Ureter (tissue), 1 donor: ENCODE results near the gene WDR41. TPM values are rescaled to one million over a fixed set of nuclear protein-coding genes. Genes with fewer than 3 reads are reported as not detected.

ENCODE experiments used
- DNase-seq: peaks from one replicate; pipeline ENCODE4 v3.0.0-alpha.2; 2020; ENCODE audit warnings: low spot score
- total RNA-seq: library from RNA; stranded (reverse); gene quantifications from one replicate; pipeline ENCODE4 v1.2.4, GENCODE V29; 2023
- donor health status: DM: yes; HTN: yes; CAD: no.

The WDR41 gene
- total RNA-seq, 1 donor from 2014 or later, result 64.6 TPM

DNA sequence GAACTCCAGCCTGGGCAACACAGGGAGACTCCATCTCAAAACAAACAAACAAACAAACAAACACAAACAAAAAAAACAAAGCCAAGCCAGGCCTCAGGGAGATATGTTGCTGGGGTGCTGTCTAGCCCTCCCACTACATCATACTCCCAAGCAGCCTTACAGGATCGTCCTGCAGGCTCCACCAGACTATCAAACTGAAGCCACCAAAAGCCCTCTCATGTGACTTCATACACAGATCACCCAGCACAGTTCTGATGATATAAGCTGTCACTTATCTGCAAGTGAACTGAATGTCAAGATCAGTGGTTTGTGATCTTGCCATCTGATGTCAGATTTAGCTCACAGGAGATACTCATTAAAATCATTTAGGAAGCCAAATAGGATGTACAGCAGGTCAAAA, 43.3 kb downstream of the WDR41 start:
- no peak for DNase-seq

GRCh38 chr5:77444356-77444755, 47.8 kb downstream of the WDR41 start:
- DNase-seq, result no peak

DNA sequence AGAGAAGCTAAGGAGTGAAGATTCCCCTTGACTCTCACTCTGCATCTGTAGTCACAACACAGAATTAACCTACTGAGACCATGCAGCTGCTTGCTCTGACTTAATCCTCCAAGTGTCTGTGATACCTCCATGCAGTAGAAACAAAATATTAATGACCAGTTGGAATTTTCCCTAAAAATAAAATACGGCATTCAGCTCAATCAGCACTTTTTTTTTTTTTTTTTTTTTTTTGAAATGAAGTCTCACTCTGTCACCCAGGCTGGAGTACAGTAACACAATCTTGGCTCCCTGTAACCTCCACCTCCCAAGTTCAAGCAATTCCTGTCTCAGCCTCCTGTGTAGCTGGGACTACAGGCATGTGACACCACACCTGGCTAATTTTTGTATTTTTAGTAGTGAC, 48.4 kb downstream of the WDR41 start:
- DNase-seq, result no peak

GRCh38 chr5:77438071-77438470, 54.0 kb downstream of the WDR41 start:
- no peak for DNase-seq

DNA sequence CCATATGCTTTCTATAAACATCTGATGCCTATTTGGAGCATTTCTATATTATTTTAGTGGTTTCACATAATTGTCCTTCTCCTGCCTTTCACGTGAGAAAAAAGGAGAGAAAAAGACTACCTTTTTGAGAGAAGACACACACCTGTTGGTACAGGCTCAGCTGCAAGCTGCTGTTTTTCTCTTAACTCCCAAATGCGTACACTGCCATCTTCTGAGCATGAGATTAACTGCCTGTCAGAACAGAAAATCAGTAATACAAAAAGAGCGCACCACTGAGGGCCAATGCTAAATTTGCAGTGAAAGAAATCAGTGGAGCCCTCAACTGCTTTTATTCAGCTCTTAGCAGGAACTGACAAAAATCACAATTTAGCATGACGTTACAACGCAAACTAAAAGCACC, 54.9 kb downstream of the WDR41 start:
- DNase-seq, result no peak

GRCh38 chr5:77431719-77432118, 60.4 kb downstream of the WDR41 start:
- DNase-seq, result no peak

DNA sequence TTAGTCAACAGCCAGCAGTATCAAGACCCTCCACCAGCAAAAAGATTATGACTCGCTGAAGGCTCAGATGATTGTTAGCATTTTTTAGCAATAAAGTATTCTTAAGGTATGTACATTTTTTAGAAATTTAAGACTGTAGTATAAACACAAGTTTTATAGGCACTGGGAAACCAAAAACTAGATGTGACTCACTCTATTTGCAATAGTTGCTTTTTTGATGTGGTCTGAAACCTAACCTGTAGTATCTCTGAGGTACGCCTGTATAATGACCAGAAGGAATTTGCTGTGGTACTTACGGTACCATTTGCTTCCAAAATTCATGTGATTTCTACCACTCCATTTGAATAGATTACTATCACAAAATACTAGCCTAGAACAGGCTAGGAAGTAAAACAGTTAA, 60.8 kb downstream of the WDR41 start:
- no peak for DNase-seq

DNA sequence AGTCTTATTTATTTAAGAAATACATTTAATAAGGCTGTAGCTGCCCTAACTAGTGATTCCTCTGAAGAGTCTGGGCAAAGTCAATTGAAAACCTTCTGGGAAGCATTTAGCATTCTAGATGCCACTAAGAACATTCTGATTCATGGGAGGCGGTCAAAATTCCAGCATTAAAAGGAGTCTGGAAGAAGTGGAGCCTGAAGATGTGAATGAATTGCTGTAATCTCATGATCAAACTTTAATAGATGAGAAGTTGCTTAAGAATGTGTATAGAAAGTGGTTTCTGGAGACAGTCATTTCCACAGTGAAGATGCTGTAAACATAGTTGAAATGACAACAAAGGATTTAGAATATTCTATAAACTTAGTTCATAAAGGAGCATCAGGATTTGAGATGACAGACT, 61.4 kb downstream of the WDR41 start:
- DNase-seq, result no peak

- DNase-seq, result no peak
Observed at GRCh38 chr5:77428526-77428925, 63.6 kb downstream of the WDR41 start.

GRCh38 chr5:77427998-77428397, 64.1 kb downstream of the WDR41 start:
- no peak for DNase-seq

DNA sequence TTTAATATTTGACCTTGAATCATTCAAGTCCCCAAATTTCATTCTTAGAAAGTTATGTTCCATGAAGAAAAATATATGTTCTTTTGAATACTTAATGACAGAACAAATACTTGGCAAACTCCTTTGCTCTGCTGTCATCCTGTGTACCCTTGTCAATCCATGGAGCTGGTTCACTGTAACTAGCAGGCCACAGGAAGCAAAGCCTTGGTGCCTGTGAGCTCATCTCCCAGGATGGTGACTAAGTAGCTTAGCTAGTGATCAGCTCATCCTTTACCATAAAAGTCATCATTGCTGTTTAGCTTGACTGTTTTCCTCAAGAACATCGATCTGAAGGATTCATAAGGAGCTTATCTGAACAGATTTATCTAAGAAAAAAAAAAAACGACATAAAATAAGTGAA, 65.4 kb downstream of the WDR41 start:
- DNase-seq, result no peak

- no peak for DNase-seq
Observed at GRCh38 chr5:77425998-77426659, 66.0 kb downstream of the WDR41 start.

DNA sequence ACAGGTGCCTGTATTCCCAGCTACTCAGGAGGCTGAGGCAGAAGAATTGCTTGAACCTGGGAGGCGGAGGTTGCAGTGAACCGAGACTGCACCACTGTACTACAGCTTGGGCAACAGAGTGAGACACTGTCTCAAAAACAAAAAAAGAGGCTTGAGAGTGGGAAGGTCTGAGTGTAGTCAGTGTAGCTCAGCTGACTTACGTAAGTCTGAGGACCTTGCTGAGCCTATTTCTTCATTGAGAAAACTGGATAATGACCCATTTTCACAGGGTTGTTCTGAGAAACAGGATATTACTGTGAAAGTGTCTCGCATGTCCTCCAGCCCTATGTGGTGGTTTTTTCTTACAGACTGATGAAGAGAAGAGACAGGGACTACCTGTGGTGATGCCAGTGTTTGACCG, 66.7 kb downstream of the WDR41 start:
- DNase-seq, result no peak

GRCh38 chr5:77424921-77425320, 67.2 kb downstream of the WDR41 start:
- DNase-seq, result no peak

GRCh38 chr5:77423022-77423750, 68.9 kb downstream of the WDR41 start:
- DNase-seq, result no peak

DNA sequence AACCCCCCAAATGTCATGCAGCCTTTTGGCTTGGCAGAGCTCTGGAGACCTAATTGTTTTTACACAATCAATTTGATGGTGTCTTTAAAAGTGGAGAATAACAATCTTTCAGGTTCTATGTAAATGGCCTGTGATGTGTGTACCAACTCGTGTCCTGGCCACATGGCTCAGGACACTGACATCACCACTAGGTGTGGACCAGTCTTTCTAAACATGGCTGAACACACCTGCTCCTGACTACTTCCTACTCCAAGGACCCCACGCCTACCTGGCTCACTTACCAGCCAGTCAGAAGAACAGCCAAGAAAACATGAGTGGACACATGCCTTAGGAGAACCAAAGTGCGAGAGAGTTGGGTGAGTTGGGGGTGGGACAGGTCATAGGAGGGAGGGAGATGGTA, 71.2 kb downstream of the WDR41 start:
- no peak for DNase-seq

GRCh38 chr5:77419644-77420582, 72.2 kb downstream of the WDR41 start:
- no peak for DNase-seq

DNA sequence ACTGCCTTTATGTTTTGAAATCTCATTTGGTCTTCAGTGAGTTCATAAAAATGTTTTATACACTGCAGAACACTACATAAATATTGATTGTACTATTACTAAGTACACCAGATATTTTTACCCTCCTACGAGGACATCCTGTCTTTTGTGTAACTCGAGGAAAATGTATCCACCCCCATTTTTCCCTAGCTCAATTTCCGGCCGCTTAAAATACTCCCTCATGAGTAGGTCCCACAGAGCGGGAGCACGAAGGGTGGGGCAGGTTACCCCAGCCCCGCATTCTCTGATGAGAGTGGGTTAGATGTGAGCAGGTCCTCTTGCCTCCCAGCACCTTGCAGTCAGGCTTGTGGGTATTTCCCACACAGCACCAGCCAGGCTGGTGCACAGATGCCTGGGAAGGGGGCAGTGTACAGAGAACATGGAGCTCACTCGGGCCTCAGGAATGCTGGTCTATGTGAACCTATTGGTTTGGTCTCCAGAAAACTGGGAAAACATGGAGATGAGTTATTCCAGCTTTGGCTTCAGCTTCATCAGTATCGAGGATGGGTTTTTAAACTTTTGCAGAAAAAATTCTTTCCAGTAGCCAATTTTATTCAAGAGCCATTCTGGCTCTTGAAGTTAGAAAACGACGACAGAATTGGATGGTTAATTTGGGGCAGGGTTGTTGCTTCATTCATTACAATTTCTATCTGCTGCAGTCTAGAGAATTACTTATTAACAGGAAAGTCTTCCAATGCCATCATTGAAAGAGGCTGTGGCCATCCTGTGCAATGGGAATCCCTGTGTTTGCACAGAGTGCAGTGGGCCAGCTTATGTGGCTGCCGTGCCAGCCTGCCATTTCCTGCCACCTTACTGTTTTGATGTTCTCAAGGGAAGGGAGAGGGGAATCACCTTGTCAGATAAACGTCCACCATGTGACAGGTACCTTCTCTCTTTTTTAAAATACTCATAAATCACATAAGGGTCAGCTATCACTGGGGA, 73.2 kb downstream of the WDR41 start:
- no peak for DNase-seq

- DNase-seq, result no peak
Observed at GRCh38 chr5:77418162-77418561, 74.0 kb downstream of the WDR41 start.

DNA sequence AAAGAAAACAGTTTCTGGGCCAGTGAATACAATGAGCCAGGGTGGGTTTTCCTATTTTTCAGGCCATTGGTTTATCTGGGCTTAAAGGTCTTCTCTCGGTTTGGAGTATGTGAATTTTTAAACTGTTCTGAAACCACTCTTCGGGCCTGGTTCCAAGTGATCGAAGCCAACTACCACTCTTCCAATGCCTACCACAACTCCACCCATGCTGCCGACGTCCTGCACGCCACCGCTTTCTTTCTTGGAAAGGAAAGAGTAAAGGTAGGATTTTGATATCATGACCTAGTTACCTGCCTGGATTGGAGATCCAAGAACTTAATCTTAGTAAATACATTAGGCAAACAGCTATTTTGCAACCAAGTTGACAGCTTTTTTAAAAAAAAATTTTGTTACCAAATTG, 79.1 kb downstream of the WDR41 start:
- no peak for DNase-seq

GRCh38 chr5:77409870-77410621, 82.1 kb downstream of the WDR41 start:
- no peak for DNase-seq
